ENCODE measurements around the gene ARHGEF6. TPM values are rescaled to one million over a fixed set of nuclear protein-coding genes. Genes with fewer than 3 reads are reported as not detected.

The ARHGEF6 gene
- total RNA-seq, 1 experiment from 2014 or later, result 0.35 TPM

DNA sequence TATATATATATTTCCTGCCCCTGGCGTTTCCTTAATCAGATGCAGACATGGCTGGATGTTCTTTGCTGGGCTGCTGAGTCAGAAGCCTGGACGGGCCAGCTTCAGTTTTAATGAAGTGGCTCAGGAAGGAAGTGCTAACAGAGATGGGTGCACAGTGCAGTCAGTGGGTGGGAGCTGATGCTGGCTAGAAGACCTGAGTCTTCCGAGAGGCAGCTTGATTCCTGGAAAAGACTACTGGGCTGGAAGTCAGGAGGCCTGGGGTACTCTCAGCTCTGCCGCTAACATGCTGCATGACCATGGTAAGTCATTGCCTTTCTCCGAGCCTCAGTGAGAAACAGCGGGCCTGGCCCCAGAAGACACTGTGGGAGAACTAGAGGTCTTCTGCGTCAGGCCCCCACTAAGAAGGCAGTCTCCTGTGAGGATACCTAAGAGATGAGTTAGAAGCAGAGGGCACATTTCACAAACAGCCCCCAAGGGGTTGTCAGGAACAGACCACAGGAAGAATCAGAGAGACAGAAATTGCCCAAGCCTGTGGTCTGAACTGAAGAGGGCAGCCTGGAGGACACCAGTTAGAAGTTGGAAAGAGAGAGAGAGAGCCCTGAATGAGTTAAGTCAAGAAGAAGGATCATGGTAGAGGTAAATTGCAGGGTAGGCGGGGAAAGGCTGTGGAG is 141.1 kb downstream of the ARHGEF6 start:
- no peak for TF ChIP-seq CTCF (IDR thresholded peaks at IDR 0.05; ENCODE audit: unreplicated experiment)
- no peak for DNase-seq (ENCODE audit: unreplicated experiment)
- Mint-ChIP-seq H3K4me3 (ENCODE audit: unreplicated experiment) (no peak overlapping the region), H3K27me3 (ENCODE audit: insufficient read depth, unreplicated experiment) (peaks cover 83% of the 10 kb centered on the region), H3K4me1 (ENCODE audit: insufficient read depth, unreplicated experiment) (no peaks in the 10 kb centered on the region), H3K36me3 (ENCODE audit: insufficient read depth, unreplicated experiment) (no peaks in the 10 kb centered on the region), H3K9me3 (ENCODE audit: unreplicated experiment) (no peaks in the 10 kb centered on the region), H3K27ac (ENCODE audit: low read depth, unreplicated experiment) (no peak overlapping the region)
- no TSS peak for BruUV-seq (replicated peaks)
- intact Hi-C loops (cut with micrococcal nuclease), result no loop called here
- ChIA-PET CTCF (interaction anchor here (0.6 kb wide), 1 partner anchor 68 kb away, joined by 3 read pairs; no protein-coding TSS in a partner anchor), POLR2A (interaction anchor here (0.7 kb wide), 1 partner anchor 10 kb away, joined by 3 read pairs; no protein-coding TSS in a partner anchor)

GRCh38 chrX:136636121-136636520 is 144.6 kb downstream of the ARHGEF6 start:
- ChIA-PET POLR2A (no interaction called here), CTCF (interaction anchor here (0.7 kb wide), 1 partner anchor 365 kb away, joined by 3 read pairs; no protein-coding TSS in a partner anchor)
- BruUV-seq (replicated peaks), result no TSS peak
- Mint-ChIP-seq H3K9me3 (ENCODE audit: unreplicated experiment) (no peaks in the 10 kb centered on the region), H3K27me3 (ENCODE audit: insufficient read depth, unreplicated experiment) (peaks cover 87% of the 10 kb centered on the region), H3K36me3 (ENCODE audit: insufficient read depth, unreplicated experiment) (no peaks in the 10 kb centered on the region), H3K4me3 (ENCODE audit: unreplicated experiment) (no peak overlapping the region), H3K4me1 (ENCODE audit: insufficient read depth, unreplicated experiment) (no peaks in the 10 kb centered on the region), H3K27ac (ENCODE audit: low read depth, unreplicated experiment) (no peak overlapping the region)
- no peak for DNase-seq (ENCODE audit: unreplicated experiment)
- intact Hi-C loops (cut with micrococcal nuclease), result no loop called here
- no peak for TF ChIP-seq CTCF (IDR thresholded peaks at IDR 0.05; ENCODE audit: unreplicated experiment)

DNA sequence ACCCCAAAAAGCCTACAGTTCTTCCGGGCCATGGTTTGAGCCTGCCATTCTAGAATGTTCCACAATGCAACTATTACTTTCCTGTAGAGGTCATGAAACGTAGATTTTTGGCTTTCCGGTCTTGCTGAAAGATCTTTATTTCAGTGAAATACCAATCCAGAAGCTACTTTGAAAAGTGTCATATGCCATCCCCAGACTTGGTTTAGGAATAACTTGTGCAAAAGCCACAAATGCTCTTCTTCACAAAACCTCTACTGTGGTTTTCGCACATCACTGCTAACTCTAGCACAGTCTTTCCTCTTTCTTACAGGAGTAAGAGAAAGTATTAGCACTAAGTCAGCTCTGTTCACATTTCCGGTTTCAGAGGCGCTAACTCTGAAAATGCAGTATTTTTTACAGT is 145.5 kb downstream of the ARHGEF6 start:
- Mint-ChIP-seq H3K4me3 (ENCODE audit: unreplicated experiment) (no peak overlapping the region), H3K4me1 (ENCODE audit: insufficient read depth, unreplicated experiment) (no peaks in the 10 kb centered on the region)
- intact Hi-C loops (cut with micrococcal nuclease), result no loop called here

GRCh38 chrX:136630881-136631280 is 149.9 kb downstream of the ARHGEF6 start:
- no peaks in the 10 kb centered on the region for H3K9me3 Mint-ChIP-seq (ENCODE audit: unreplicated experiment)
- TF ChIP-seq CTCF (IDR thresholded peaks at IDR 0.05; ENCODE audit: unreplicated experiment), result no peak
- H3K27me3 Mint-ChIP-seq (ENCODE audit: insufficient read depth, unreplicated experiment), result peaks cover 81% of the 10 kb centered on the region
- CTCF ChIA-PET, result interaction anchor here (0.7 kb wide), 1 partner anchor 59 kb away, joined by 3 read pairs; no protein-coding TSS in a partner anchor
- intact Hi-C loops (cut with micrococcal nuclease), result no loop called here
- no peak overlapping the region for H3K27ac Mint-ChIP-seq (ENCODE audit: low read depth, unreplicated experiment)
- DNase-seq (ENCODE audit: unreplicated experiment), result no peak
- H3K4me1 Mint-ChIP-seq (ENCODE audit: insufficient read depth, unreplicated experiment), result no peaks in the 10 kb centered on the region
- no peaks in the 10 kb centered on the region for H3K36me3 Mint-ChIP-seq (ENCODE audit: insufficient read depth, unreplicated experiment)
- no peak overlapping the region for H3K4me3 Mint-ChIP-seq (ENCODE audit: unreplicated experiment)
- POLR2A ChIA-PET, result no interaction called here
- no TSS peak for BruUV-seq (replicated peaks)

More for the DNA sequence above, 145.5 kb downstream of the ARHGEF6 start:
- POLR2A ChIA-PET, result no interaction called here
- DNase-seq (ENCODE audit: unreplicated experiment), result no peak
- TF ChIP-seq CTCF (IDR thresholded peaks at IDR 0.05; ENCODE audit: unreplicated experiment), result no peak
- H3K9me3 Mint-ChIP-seq (ENCODE audit: unreplicated experiment), result no peaks in the 10 kb centered on the region
- BruUV-seq (replicated peaks), result no TSS peak
- H3K27me3 Mint-ChIP-seq (ENCODE audit: insufficient read depth, unreplicated experiment), result peaks cover 93% of the 10 kb centered on the region
- H3K27ac Mint-ChIP-seq (ENCODE audit: low read depth, unreplicated experiment), result no peak overlapping the region
- CTCF ChIA-PET, result no interaction called here
- H3K36me3 Mint-ChIP-seq (ENCODE audit: insufficient read depth, unreplicated experiment), result no peaks in the 10 kb centered on the region

Data from MCF 10A (cell line).